Measurements from ENCODE around the gene TMEM214. TPM values are rescaled to one million over a fixed set of nuclear protein-coding genes. Genes with fewer than 3 reads are reported as not detected.

The TMEM214 gene
- total RNA-seq, 3 donors from 2014 or later (not counting 1 experiment from before 2014, with no cell fraction given), result 64.9 to 81.1 (median 79.2) TPM

- H3K4me1 ChIP-seq (ENCODE audit: control insufficient read depth, insufficient read depth, low read length), result peaks cover 43% of the 10 kb centered on the region
- intact Hi-C loops (cut with micrococcal nuclease), result loop anchor here (5.0 to 10.0 kb wide), 2 partner anchors 50 to 127 kb away; partner anchors contain the start of genes ATRAID, PREB, PRR30 and SLC5A6
- H3K27me3 ChIP-seq (ENCODE audit: control insufficient read depth, insufficient read depth, low read length), result no peaks in the 10 kb centered on the region
- ATAC-seq (no peak), DNase-seq (no peak)
- Mint-ChIP-seq H3K9me3 (no peaks in the 10 kb centered on the region), H3K4me3 (peak overlapping the region; percentile 80), H3K27ac (peak overlapping the region; percentile 79 to 87), H3K36me3 (no peaks in the 10 kb centered on the region), H3K27me3 (ENCODE audit: low read depth in 2 of 2) (no peaks in the 10 kb centered on the region), H3K4me1 (peaks cover 29 to 40% of the 10 kb centered on the region in 2 donors)
- no peak for TF ChIP-seq CTCF (IDR thresholded peaks at IDR 0.05)
- H3K4me3 ChIP-seq (ENCODE audit: low read length), result peak overlapping the region; percentile 65
- 72% methylated on average over 8 of the region's 10 CpGs for WGBS (ENCODE audit: insufficient coverage)
- no peaks in the 10 kb centered on the region for H3K9me3 ChIP-seq (ENCODE audit: control insufficient read depth, insufficient read depth, low read length)
- peak overlapping the region; percentile 82 for H3K27ac ChIP-seq (ENCODE audit: low read length)
- H3K36me3 ChIP-seq (ENCODE audit: control insufficient read depth, insufficient read depth, low read length), result no peaks in the 10 kb centered on the region
Measured at GRCh38 chr2:27085062-27085672, 52.4 kb downstream of the TMEM214 start.

GRCh38 chr2:27085673-27086089 lies 52.9 kb downstream of the TMEM214 start:
- H3K36me3 ChIP-seq (ENCODE audit: control insufficient read depth, insufficient read depth, low read length), result no peaks in the 10 kb centered on the region
- DNase-seq (no peak), ATAC-seq (peak in 1 of 3 donors; percentile 0)
- no peaks in the 10 kb centered on the region for H3K36me3 Mint-ChIP-seq
- H3K27ac ChIP-seq (ENCODE audit: low read length), result peak overlapping the region; percentile 82
- H3K4me3 Mint-ChIP-seq, result peak overlapping the region; percentile 80
- no peaks in the 10 kb centered on the region for H3K9me3 ChIP-seq (ENCODE audit: control insufficient read depth, insufficient read depth, low read length)
- H3K27me3 ChIP-seq (ENCODE audit: control insufficient read depth, insufficient read depth, low read length), result no peaks in the 10 kb centered on the region
- peaks cover 40% of the 10 kb centered on the region for H3K4me1 ChIP-seq (ENCODE audit: control insufficient read depth, insufficient read depth, low read length)
- no peaks in the 10 kb centered on the region for H3K27me3 Mint-ChIP-seq (ENCODE audit: low read depth in 2 of 2)
- H3K4me3 ChIP-seq (ENCODE audit: low read length), result peak overlapping the region; percentile 65
- H3K9me3 Mint-ChIP-seq, result no peaks in the 10 kb centered on the region
- H3K4me1 Mint-ChIP-seq, result peaks cover 28 to 34% of the 10 kb centered on the region in 2 donors
- 3% methylated on average over 38 of the region's 38 CpGs for WGBS (ENCODE audit: insufficient coverage)
- peak overlapping the region; percentile 79 to 87 for H3K27ac Mint-ChIP-seq
- TF ChIP-seq CTCF (IDR thresholded peaks at IDR 0.05), result no peak
- intact Hi-C loops (cut with micrococcal nuclease), result loop anchor here (1.0 to 10.0 kb wide), 4 partner anchors 14 to 127 kb away; partner anchors contain the start of genes AGBL5, ATRAID, OST4 and PREB

GRCh38 chr2:27086090-27086723 lies 53.4 kb downstream of the TMEM214 start:
- Mint-ChIP-seq H3K9me3 (no peaks in the 10 kb centered on the region), H3K27ac (peak overlapping the region; percentile 60 to 87), H3K27me3 (ENCODE audit: low read depth in 2 of 2) (no peaks in the 10 kb centered on the region), H3K36me3 (no peaks in the 10 kb centered on the region), H3K4me1 (peaks cover 23 to 29% of the 10 kb centered on the region in 2 donors), H3K4me3 (peak overlapping the region; percentile 89)
- DNase-seq, result peak; percentile 99
- TF ChIP-seq CTCF (IDR thresholded peaks at IDR 0.05), result peak; percentile 86
- ATAC-seq, result peak; percentile 93 to 98 (median 96)
- intact Hi-C loops (cut with micrococcal nuclease), result loop anchor here (1.0 to 10.0 kb wide), 4 partner anchors 15 to 126 kb away; partner anchors contain the start of genes AGBL5, ATRAID, OST4 and PREB
- H3K9me3 ChIP-seq (ENCODE audit: control insufficient read depth, insufficient read depth, low read length), result no peaks in the 10 kb centered on the region
- H3K4me3 ChIP-seq (ENCODE audit: low read length), result peak overlapping the region; percentile 65
- WGBS (ENCODE audit: insufficient coverage), result under 1% methylated on average over 81 of the region's 81 CpGs
- H3K36me3 ChIP-seq (ENCODE audit: control insufficient read depth, insufficient read depth, low read length), result no peaks in the 10 kb centered on the region
- H3K27me3 ChIP-seq (ENCODE audit: control insufficient read depth, insufficient read depth, low read length), result no peaks in the 10 kb centered on the region
- H3K27ac ChIP-seq (ENCODE audit: low read length), result peak overlapping the region; percentile 82
- peaks cover 34% of the 10 kb centered on the region for H3K4me1 ChIP-seq (ENCODE audit: control insufficient read depth, insufficient read depth, low read length)

Data from natural killer cell (primary cell).